NB4 (cell line): Measurements from ENCODE around the gene CCDC134.

Experiments used
- CTCF ChIP-seq: IDR thresholded peaks from one replicate; pipeline ENCODE4 v1.5.1; 2012; ENCODE audit warnings: low read depth, low read length
- MAX ChIP-seq: IDR thresholded peaks from 2 replicates; pipeline ENCODE4 v1.6.1; 2011; ENCODE audit warnings: low read depth, low read length
- POLR2A ChIP-seq: IDR thresholded peaks from 2 replicates; pipeline ENCODE4 v1.6.1; 2011; ENCODE audit warnings: mild to moderate bottlenecking; ENCODE audit not compliant: insufficient read length; ENCODE audit errors: extremely low read depth

- TF ChIP-seq CTCF (no peak), POLR2A (no peak), MAX (no peak)
Observed at GRCh38 chr22:41823797-41824196, 23.3 kb downstream of the CCDC134 start.
